ENCODE results near the gene HDDC2. TPM values are rescaled to one million over a fixed set of nuclear protein-coding genes. Genes with fewer than 3 reads are reported as not detected.

The HDDC2 gene
- total RNA-seq, 1 experiment from 2014 or later: 69.8 TPM

DNA sequence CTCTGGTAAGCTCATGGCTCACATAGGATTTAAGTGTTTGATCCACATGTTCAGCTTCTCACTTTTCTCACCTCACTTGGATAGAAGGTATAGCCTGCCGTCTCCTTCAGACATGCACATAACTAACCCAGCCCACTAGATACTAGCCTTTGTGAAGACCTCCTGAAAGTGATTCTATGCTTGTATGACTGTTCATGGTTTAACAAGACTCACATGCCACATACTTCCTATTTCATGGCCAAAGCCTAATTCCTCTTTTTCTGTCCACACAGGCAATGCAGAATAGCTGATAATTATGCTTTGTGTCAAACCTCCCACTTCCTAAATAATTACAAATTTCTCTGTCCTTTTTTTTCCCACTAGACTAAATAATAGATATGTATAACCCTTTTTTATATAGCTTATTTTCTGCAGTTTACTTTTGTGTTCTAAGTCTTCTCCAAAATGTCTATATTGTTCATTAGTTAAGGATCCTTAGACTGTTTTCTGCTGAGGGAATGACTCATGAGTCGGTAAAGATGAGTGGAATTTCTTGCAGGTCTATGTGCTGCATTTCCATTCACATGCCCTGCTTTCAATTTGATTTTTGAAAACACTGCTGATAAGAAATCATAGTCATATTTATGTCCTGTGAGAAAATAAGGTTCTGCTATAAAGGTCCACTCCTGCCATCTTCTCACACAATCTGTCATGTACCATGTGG lies 43.0 kb downstream of the HDDC2 start:
- H3K4me1 Mint-ChIP-seq: peaks cover 15% of the 10 kb centered on the region
- TF ChIP-seq, protein P1, sequence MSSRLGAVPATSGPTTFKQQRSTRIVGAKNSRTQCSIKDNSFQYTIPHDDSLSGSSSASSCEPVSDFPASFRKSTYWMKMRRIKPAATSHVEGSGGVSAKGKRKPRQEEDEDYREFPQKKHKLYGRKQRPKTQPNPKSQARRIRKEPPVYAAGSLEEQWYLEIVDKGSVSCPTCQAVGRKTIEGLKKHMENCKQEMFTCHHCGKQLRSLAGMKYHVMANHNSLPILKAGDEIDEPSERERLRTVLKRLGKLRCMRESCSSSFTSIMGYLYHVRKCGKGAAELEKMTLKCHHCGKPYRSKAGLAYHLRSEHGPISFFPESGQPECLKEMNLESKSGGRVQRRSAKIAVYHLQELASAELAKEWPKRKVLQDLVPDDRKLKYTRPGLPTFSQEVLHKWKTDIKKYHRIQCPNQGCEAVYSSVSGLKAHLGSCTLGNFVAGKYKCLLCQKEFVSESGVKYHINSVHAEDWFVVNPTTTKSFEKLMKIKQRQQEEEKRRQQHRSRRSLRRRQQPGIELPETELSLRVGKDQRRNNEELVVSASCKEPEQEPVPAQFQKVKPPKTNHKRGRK (CRISPR knock-in tag; IDR thresholded peaks at IDR 0.05; ENCODE audit: borderline replicate concordance): no peak
- TF ChIP-seq ZNF232 (CRISPR knock-in tag; IDR thresholded peaks at IDR 0.05): no peak
- TF ChIP-seq, protein P2, sequence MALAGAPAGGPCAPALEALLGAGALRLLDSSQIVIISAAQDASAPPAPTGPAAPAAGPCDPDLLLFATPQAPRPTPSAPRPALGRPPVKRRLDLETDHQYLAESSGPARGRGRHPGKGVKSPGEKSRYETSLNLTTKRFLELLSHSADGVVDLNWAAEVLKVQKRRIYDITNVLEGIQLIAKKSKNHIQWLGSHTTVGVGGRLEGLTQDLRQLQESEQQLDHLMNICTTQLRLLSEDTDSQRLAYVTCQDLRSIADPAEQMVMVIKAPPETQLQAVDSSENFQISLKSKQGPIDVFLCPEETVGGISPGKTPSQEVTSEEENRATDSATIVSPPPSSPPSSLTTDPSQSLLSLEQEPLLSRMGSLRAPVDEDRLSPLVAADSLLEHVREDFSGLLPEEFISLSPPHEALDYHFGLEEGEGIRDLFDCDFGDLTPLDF (CRISPR knock-in tag; IDR thresholded peaks at IDR 0.05): no peak
- no peak overlapping the region for H3K27ac Mint-ChIP-seq
- H3K36me3 Mint-ChIP-seq: no peaks in the 10 kb centered on the region
- H3K4me3 Mint-ChIP-seq: no peak overlapping the region
- ATAC-seq: no peak
- H3K9me3 Mint-ChIP-seq: no peaks in the 10 kb centered on the region
- no peaks in the 10 kb centered on the region for H3K27me3 Mint-ChIP-seq (ENCODE audit: low read depth)
- ChIA-PET CTCF (no interaction called here), POLR2A (no interaction called here)
- DNase-seq (ENCODE audit: low spot score): no peak

DNA sequence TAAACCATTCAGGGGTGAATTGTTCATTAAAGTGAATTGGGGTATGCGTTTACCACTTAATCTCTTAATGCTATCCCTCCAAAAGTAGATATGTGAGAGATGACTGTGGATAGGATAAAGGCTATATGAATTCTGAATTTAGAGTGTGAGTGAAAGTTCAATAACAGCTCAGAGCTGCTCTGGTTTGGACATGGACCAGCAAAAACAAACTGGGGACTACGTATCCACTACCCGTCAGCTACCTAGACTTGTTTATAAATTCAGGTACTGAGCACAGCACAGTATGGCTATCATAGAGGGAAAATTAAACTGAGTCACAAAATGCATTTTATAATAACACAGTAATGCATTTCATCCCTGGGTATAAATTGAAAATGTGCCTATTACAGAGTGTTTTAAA lies 44.4 kb downstream of the HDDC2 start:
- Mint-ChIP-seq H3K4me3 (no peak overlapping the region), H3K9me3 (no peaks in the 10 kb centered on the region), H3K27me3 (ENCODE audit: low read depth) (no peaks in the 10 kb centered on the region), H3K4me1 (peaks cover 8% of the 10 kb centered on the region; the same call in 1 of the 2 replicates), H3K36me3 (no peaks in the 10 kb centered on the region), H3K27ac (no peak overlapping the region)
- no peak for TF ChIP-seq ZNF138 (CRISPR knock-in tag; conservative IDR thresholded peaks at IDR 0.05)
- TF ChIP-seq, protein P3, sequence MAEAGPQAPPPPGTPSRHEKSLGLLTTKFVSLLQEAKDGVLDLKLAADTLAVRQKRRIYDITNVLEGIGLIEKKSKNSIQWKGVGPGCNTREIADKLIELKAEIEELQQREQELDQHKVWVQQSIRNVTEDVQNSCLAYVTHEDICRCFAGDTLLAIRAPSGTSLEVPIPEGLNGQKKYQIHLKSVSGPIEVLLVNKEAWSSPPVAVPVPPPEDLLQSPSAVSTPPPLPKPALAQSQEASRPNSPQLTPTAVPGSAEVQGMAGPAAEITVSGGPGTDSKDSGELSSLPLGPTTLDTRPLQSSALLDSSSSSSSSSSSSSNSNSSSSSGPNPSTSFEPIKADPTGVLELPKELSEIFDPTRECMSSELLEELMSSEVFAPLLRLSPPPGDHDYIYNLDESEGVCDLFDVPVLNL (CRISPR knock-in tag; IDR thresholded peaks at IDR 0.05; ENCODE audit: borderline replicate concordance, low read depth): no peak
- TF ChIP-seq NFYB (CRISPR knock-in tag; conservative IDR thresholded peaks at IDR 0.05; ENCODE audit: low read depth): no peak
- TF ChIP-seq, protein P4, sequence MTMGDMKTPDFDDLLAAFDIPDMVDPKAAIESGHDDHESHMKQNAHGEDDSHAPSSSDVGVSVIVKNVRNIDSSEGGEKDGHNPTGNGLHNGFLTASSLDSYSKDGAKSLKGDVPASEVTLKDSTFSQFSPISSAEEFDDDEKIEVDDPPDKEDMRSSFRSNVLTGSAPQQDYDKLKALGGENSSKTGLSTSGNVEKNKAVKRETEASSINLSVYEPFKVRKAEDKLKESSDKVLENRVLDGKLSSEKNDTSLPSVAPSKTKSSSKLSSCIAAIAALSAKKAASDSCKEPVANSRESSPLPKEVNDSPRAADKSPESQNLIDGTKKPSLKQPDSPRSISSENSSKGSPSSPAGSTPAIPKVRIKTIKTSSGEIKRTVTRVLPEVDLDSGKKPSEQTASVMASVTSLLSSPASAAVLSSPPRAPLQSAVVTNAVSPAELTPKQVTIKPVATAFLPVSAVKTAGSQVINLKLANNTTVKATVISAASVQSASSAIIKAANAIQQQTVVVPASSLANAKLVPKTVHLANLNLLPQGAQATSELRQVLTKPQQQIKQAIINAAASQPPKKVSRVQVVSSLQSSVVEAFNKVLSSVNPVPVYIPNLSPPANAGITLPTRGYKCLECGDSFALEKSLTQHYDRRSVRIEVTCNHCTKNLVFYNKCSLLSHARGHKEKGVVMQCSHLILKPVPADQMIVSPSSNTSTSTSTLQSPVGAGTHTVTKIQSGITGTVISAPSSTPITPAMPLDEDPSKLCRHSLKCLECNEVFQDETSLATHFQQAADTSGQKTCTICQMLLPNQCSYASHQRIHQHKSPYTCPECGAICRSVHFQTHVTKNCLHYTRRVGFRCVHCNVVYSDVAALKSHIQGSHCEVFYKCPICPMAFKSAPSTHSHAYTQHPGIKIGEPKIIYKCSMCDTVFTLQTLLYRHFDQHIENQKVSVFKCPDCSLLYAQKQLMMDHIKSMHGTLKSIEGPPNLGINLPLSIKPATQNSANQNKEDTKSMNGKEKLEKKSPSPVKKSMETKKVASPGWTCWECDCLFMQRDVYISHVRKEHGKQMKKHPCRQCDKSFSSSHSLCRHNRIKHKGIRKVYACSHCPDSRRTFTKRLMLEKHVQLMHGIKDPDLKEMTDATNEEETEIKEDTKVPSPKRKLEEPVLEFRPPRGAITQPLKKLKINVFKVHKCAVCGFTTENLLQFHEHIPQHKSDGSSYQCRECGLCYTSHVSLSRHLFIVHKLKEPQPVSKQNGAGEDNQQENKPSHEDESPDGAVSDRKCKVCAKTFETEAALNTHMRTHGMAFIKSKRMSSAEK (CRISPR knock-in tag; IDR thresholded peaks at IDR 0.05; ENCODE audit: borderline replicate concordance): no peak
- TF ChIP-seq SMAD3 (CRISPR knock-in tag; IDR thresholded peaks at IDR 0.05; ENCODE audit: borderline replicate concordance): no peak
- TF ChIP-seq, protein P5, sequence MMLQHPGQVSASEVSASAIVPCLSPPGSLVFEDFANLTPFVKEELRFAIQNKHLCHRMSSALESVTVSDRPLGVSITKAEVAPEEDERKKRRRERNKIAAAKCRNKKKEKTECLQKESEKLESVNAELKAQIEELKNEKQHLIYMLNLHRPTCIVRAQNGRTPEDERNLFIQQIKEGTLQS (CRISPR knock-in tag; conservative IDR thresholded peaks at IDR 0.05): no peak
- TF ChIP-seq, protein P6, sequence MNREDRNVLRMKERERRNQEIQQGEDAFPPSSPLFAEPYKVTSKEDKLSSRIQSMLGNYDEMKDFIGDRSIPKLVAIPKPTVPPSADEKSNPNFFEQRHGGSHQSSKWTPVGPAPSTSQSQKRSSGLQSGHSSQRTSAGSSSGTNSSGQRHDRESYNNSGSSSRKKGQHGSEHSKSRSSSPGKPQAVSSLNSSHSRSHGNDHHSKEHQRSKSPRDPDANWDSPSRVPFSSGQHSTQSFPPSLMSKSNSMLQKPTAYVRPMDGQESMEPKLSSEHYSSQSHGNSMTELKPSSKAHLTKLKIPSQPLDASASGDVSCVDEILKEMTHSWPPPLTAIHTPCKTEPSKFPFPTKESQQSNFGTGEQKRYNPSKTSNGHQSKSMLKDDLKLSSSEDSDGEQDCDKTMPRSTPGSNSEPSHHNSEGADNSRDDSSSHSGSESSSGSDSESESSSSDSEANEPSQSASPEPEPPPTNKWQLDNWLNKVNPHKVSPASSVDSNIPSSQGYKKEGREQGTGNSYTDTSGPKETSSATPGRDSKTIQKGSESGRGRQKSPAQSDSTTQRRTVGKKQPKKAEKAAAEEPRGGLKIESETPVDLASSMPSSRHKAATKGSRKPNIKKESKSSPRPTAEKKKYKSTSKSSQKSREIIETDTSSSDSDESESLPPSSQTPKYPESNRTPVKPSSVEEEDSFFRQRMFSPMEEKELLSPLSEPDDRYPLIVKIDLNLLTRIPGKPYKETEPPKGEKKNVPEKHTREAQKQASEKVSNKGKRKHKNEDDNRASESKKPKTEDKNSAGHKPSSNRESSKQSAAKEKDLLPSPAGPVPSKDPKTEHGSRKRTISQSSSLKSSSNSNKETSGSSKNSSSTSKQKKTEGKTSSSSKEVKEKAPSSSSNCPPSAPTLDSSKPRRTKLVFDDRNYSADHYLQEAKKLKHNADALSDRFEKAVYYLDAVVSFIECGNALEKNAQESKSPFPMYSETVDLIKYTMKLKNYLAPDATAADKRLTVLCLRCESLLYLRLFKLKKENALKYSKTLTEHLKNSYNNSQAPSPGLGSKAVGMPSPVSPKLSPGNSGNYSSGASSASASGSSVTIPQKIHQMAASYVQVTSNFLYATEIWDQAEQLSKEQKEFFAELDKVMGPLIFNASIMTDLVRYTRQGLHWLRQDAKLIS (CRISPR knock-in tag; IDR thresholded peaks at IDR 0.05; ENCODE audit: borderline replicate concordance): no peak
- TF ChIP-seq, protein P1 (CRISPR knock-in tag; IDR thresholded peaks at IDR 0.05; ENCODE audit: borderline replicate concordance): no peak
- TF ChIP-seq ZNF232 (CRISPR knock-in tag; IDR thresholded peaks at IDR 0.05): no peak
- TF ChIP-seq ZBTB21 (CRISPR knock-in tag; IDR thresholded peaks at IDR 0.05; ENCODE audit: borderline replicate concordance): no peak
- POLR2A ChIA-PET: no interaction called here
- ATAC-seq: no peak
- CTCF ChIA-PET: no interaction called here
- no peak for DNase-seq (ENCODE audit: low spot score)
